ENCODE data around the gene FBLN1.

- no peak for TF ChIP-seq CTCF (IDR thresholded peaks at IDR 0.05)
- no peak for TF ChIP-seq POLR2A (IDR thresholded peaks at IDR 0.05)
These were observed 98.4 kb downstream of the FBLN1 start for GRCh38 chr22:45600790-45601730.
